H1 (cell line): ENCODE measurements around the gene TRIM28. TPM values are rescaled to one million over a fixed set of nuclear protein-coding genes. Genes with fewer than 3 reads are reported as not detected.
A peak's percentile ranks its signal among the peaks of the same experiment; 100 is the strongest.

ENCODE experiments used
- CTCF ChIA-PET: fragments of 300-600 bp; sonication (Branson Sonifier 250); formaldehyde crosslinking; loops from one replicate; lab custom pipeline; 2021; ENCODE audit not compliant: partially characterized antibody; lab: Charles Lee
- POLR2A ChIA-PET: fragments of 300-600 bp; sonication (Branson Sonifier 250); formaldehyde crosslinking; loops from one replicate; lab custom pipeline; 2021; ENCODE audit warnings: inconsistent platforms; ENCODE audit not compliant: partially characterized antibody; lab: Charles Lee
- DNase-seq, 2 experiments: peaks; one replicate each; pipeline versions ENCODE4 v3.0.0 to v3.0.0-alpha.2; 2010 to 2022; ENCODE audit warnings: low spot score in 2 of 2, low read depth in 1 of 2, mixed read lengths in 1 of 2
- FAIRE-seq: peaks from 2 replicates; lab custom pipeline; 2011; peaks lifted over from hg19 to GRCh38; lab: Jason Lieb, UNC
- H2AFZ ChIP-seq: 2 replicates; pipeline ENCODE4 v1.8.1; 2012; ENCODE audit warnings: low read length, inconsistent platforms
- H2AK5ac ChIP-seq: 2 replicates; pipeline ENCODE4 v1.6.1; 2013; ENCODE audit warnings: low read depth, low read length
- H2BK120ac ChIP-seq: replicated peaks from 2 replicates; pipeline ENCODE3; 2013; ENCODE audit warnings: low read depth, low read length, inconsistent platforms
- H2BK12ac ChIP-seq: 2 replicates; pipeline ENCODE4 v1.6.1; 2013; ENCODE audit warnings: low read depth, low read length
- H2BK15ac ChIP-seq: 2 replicates; pipeline ENCODE4 v1.6.1; 2013; ENCODE audit warnings: low read length
- H2BK20ac ChIP-seq: 2 replicates; pipeline ENCODE4 v1.6.1; 2013; ENCODE audit warnings: low read length
- H2BK5ac ChIP-seq: 2 replicates; pipeline ENCODE4 v1.6.1; 2013; ENCODE audit warnings: low read depth, low read length
- H3K14ac ChIP-seq: 2 replicates; pipeline ENCODE4 v1.6.1; 2013; ENCODE audit warnings: inconsistent platforms; ENCODE audit not compliant: insufficient read length
- H3K18ac ChIP-seq: 2 replicates; pipeline ENCODE4 v1.6.1; 2013; ENCODE audit warnings: low read length; ENCODE audit errors: extremely low read depth
- H3K23ac ChIP-seq: 2 replicates; pipeline ENCODE4 v1.6.1; 2013; ENCODE audit warnings: inconsistent platforms; ENCODE audit not compliant: insufficient read length
- H3K23me2 ChIP-seq: 2 replicates; pipeline ENCODE4 v1.6.1; 2013; ENCODE audit warnings: low read depth, low read length
- H3K27ac ChIP-seq: 2 replicates; pipeline ENCODE4 v1.6.1; 2011; ENCODE audit warnings: low read depth, low read length, inconsistent platforms
- H3K27me3 ChIP-seq, 4 experiments: replicated peaks in 1 of 4; 1 replicate in 1 of 4; 2 replicates in 3 of 4; pipeline versions ENCODE4 v1.6.1 to v1.8.1; 2011 to 2013; ENCODE audit warnings: low read length in 3 of 4, mild to moderate bottlenecking in 3 of 4, inconsistent platforms in 2 of 4, mixed read lengths in 2 of 4, moderate library complexity in 1 of 4; ENCODE audit not compliant: control insufficient read depth in 3 of 4, insufficient read depth in 3 of 4; ENCODE audit errors: extremely low read depth in 1 of 4
- H3K36me3 ChIP-seq, 4 experiments: 2 replicates each; pipeline versions ENCODE4 v1.6.1 to v1.8.1; 2011 to 2013; ENCODE audit warnings: mild to moderate bottlenecking in 4 of 4, low read length in 3 of 4, moderate library complexity in 2 of 4, control low read depth in 1 of 4, inconsistent platforms in 1 of 4; ENCODE audit not compliant: insufficient read depth in 4 of 4, control insufficient read depth in 2 of 4
- H3K4ac ChIP-seq: replicated peaks from 2 replicates; pipeline ENCODE3; 2013; ENCODE audit warnings: low read length, low read depth, mixed read lengths, inconsistent platforms; ENCODE audit not compliant: insufficient read length
- H3K4me1 ChIP-seq, 4 experiments: replicated peaks in 1 of 4; 1 replicate in 1 of 4; 2 replicates in 3 of 4; pipeline versions ENCODE4 v1.6.1 to v1.8.1; 2011 to 2013; ENCODE audit warnings: low read length in 3 of 4, inconsistent platforms in 2 of 4, mixed read lengths in 1 of 4; ENCODE audit not compliant: insufficient read depth in 4 of 4, control insufficient read depth in 3 of 4
- H3K4me2 ChIP-seq, 2 experiments: 2 replicates each; pipeline versions ENCODE4 v1.6.1 to v1.8.1; 2011 to 2013; ENCODE audit warnings: low read depth in 2 of 2, low read length in 2 of 2, control low read depth in 1 of 2, inconsistent platforms in 1 of 2, mild to moderate bottlenecking in 1 of 2; ENCODE audit not compliant: insufficient read depth in 1 of 2
- H3K4me3 ChIP-seq, 4 experiments: fragments of 200-600, 300-600 bp in 1 of 4; sonication (generic), shearing (Covaris generic), sonication (Bioruptor Twin) in 1 of 4; 2 replicates each; pipeline versions ENCODE4 v1.5.1 to v1.8.1; 2011 to 2016; ENCODE audit warnings: low read length in 4 of 4, low read depth in 3 of 4, control low read depth in 2 of 4, inconsistent platforms in 2 of 4, mild to moderate bottlenecking in 2 of 4, mixed read lengths in 1 of 4, moderate library complexity in 1 of 4; ENCODE audit not compliant: insufficient read depth in 2 of 4; ENCODE audit errors: extremely low read depth in 1 of 4
- H3K56ac ChIP-seq: replicated peaks from 2 replicates; pipeline ENCODE3; 2013; ENCODE audit warnings: low read depth, mild to moderate bottlenecking, mixed read lengths, low read length, inconsistent platforms; ENCODE audit not compliant: insufficient read length
- H3K79me1 ChIP-seq: 2 replicates; pipeline ENCODE4 v1.6.1; 2013; ENCODE audit warnings: low read depth, low read length, control low read depth
- H3K79me2 ChIP-seq, 2 experiments: 2 replicates each; pipeline versions ENCODE4 v1.6.1 to v1.8.1; 2012 to 2013; ENCODE audit warnings: low read length in 2 of 2, mild to moderate bottlenecking in 2 of 2, inconsistent platforms in 1 of 2; ENCODE audit not compliant: insufficient read depth in 2 of 2, control insufficient read depth in 1 of 2
- H3K9ac ChIP-seq, 4 experiments: replicated peaks in 1 of 4; 1 replicate in 1 of 4; 2 replicates in 3 of 4; pipeline versions ENCODE4 v1.6.1 to v1.8.1; 2011 to 2013; ENCODE audit warnings: low read depth in 3 of 4, low read length in 3 of 4, control low read depth in 2 of 4, mild to moderate bottlenecking in 2 of 4, moderate library complexity in 2 of 4, inconsistent platforms in 1 of 4; ENCODE audit errors: extremely low read depth in 1 of 4
- H3K9me3 ChIP-seq, 2 experiments: 2 replicates each; pipeline versions ENCODE4 v1.6.1 to v1.8.1; 2012 to 2013; ENCODE audit warnings: mild to moderate bottlenecking in 2 of 2, moderate library complexity in 2 of 2, control low read depth in 1 of 2, inconsistent platforms in 1 of 2, low read depth in 1 of 2, low read length in 1 of 2, mixed read lengths in 1 of 2; ENCODE audit not compliant: insufficient read depth in 2 of 2
- H4K20me1 ChIP-seq, 2 experiments: replicated peaks in 1 of 2; 2 replicates each; pipeline versions ENCODE3 to v1.8.1; 2011 to 2013; ENCODE audit warnings: inconsistent platforms in 2 of 2, low read length in 2 of 2, mild to moderate bottlenecking in 1 of 2; ENCODE audit not compliant: insufficient read depth in 2 of 2, control insufficient read depth in 1 of 2
- H4K5ac ChIP-seq: 2 replicates; pipeline ENCODE4 v1.6.1; 2013; ENCODE audit warnings: low read length, low read depth, mixed read lengths, inconsistent platforms; ENCODE audit not compliant: insufficient read length
- H4K8ac ChIP-seq: 2 replicates; pipeline ENCODE4 v1.8.0; 2013; ENCODE audit warnings: mild to moderate bottlenecking, moderate library complexity, low read length, inconsistent platforms; ENCODE audit not compliant: insufficient read depth; ENCODE audit errors: extremely low read depth
- H4K91ac ChIP-seq: replicated peaks from 2 replicates; pipeline ENCODE3; 2013; ENCODE audit warnings: low read length, mixed read lengths, inconsistent platforms; ENCODE audit not compliant: insufficient read length
- CHD2 ChIP-seq: IDR thresholded peaks from 2 replicates; pipeline ENCODE4 v1.6.1; 2012; ENCODE audit warnings: low read length, improper control_type of control experiment
- CREB1 ChIP-seq: IDR thresholded peaks from 2 replicates; pipeline ENCODE4 v1.6.1; 2012; ENCODE audit warnings: inconsistent platforms
- EGR1 ChIP-seq: IDR thresholded peaks from 2 replicates; pipeline ENCODE4 v1.6.1; 2011; ENCODE audit warnings: low read depth, low read length, borderline replicate concordance
- HDAC2 ChIP-seq, 2 experiments: fragments of 300-600 bp in 1 of 2; sonication (generic) in 1 of 2; IDR thresholded peaks; 2 replicates each; pipeline ENCODE4 v1.6.1; 2011 to 2012; ENCODE audit warnings: low read depth in 2 of 2, low read length in 2 of 2, mild to moderate bottlenecking in 2 of 2, moderate library complexity in 2 of 2, borderline replicate concordance in 1 of 2, inconsistent platforms in 1 of 2
- KDM4A ChIP-seq: IDR thresholded peaks from one replicate; pipeline ENCODE4 v1.7.1; 2012; ENCODE audit warnings: low read depth, mild to moderate bottlenecking, moderate library complexity, low read length, inconsistent platforms; ENCODE audit not compliant: severe bottlenecking
- NRF1 ChIP-seq: IDR thresholded peaks from 2 replicates; pipeline ENCODE4 v1.6.1; 2011; ENCODE audit warnings: mild to moderate bottlenecking, low read depth, low read length, improper control_type of control experiment
- POLR2A ChIP-seq, 2 experiments: IDR thresholded peaks; 1 replicate in 1 of 2; 2 replicates in 1 of 2; pipeline ENCODE4 v1.6.1; 2011; ENCODE audit warnings: low read depth in 2 of 2, low read length in 2 of 2, mild to moderate bottlenecking in 2 of 2; ENCODE audit errors: control extremely low read depth in 1 of 2
- POU5F1 ChIP-seq: IDR thresholded peaks from 2 replicates; pipeline ENCODE4 v1.6.1; 2011; ENCODE audit warnings: low read depth, mild to moderate bottlenecking, low read length, moderate library complexity
- SIX5 ChIP-seq: IDR thresholded peaks from 2 replicates; pipeline ENCODE4 v1.6.1; 2011; ENCODE audit warnings: mild to moderate bottlenecking, low read depth, low read length
- TAF7 ChIP-seq: optimal IDR thresholded peaks from 2 replicates; pipeline ENCODE3; 2011; ENCODE audit warnings: low read depth, mild to moderate bottlenecking, inconsistent platforms, low read length, moderate library complexity, borderline replicate concordance
- YY1 ChIP-seq: IDR thresholded peaks from 2 replicates; pipeline ENCODE4 v1.6.1; 2011; ENCODE audit warnings: low read depth, mild to moderate bottlenecking, low read length
- WGBS, 2 experiments: shearing (Covaris generic) in 1 of 2; methylation state at CpG; one replicate each; pipeline versions ENCODE4 v1.1.6 to v1.1.7; 2013 to 2015; ENCODE audit warnings: low lambda C conversion rate in 2 of 2, mixed read lengths in 2 of 2, inconsistent platforms in 1 of 2, low coverage in 1 of 2, missing lambda C conversion rate in 1 of 2; ENCODE audit not compliant: insufficient replicate concordance in 2 of 2, insufficient coverage in 1 of 2, insufficient read length in 1 of 2; ENCODE audit errors: extremely low coverage in 1 of 2, missing lambda C conversion rate in 1 of 2; 5-methylcytosine and 5-hydroxymethylcytosine counted together
- polyA plus RNA-seq, 7 experiments: library from polyadenylated mRNA; depleted of rRNA in 3 of 7; stranded (reverse) in 5 of 7; unstranded in 2 of 7; fragments of >200 nt in 5 of 7; fragments of 200-250 nt in 2 of 7; gene quantifications; 1 replicate in 5 of 7; 2 replicates in 1 of 7; 4 replicates in 1 of 7; pipeline versions ENCODE4 v1.2.1 to v1.2.3, GENCODE V29; 2011 to 2013; ENCODE audit warnings: missing spikeins in 2 of 7, mixed read lengths in 2 of 7
- total RNA-seq: library from RNA; stranded (reverse); fragmentation: NEBNext Ultra II Directional; extraction: Animal tissue kit (Norgen Biotek cat#: 25700); gene quantifications from 2 replicates; pipeline ENCODE4 v1.2.1, GENCODE V29; 2021
- TF ChIP-seq, protein P1 (sequence below): IDR thresholded peaks from 2 replicates; pipeline ENCODE4 v1.6.1; 2012; ENCODE audit warnings: inconsistent platforms

The TRIM28 gene
- total and polyA plus RNA-seq, 2 of the 8 experiments (the other 6 are each of a cell fraction or from before 2014, with no cell fraction given) = 1,433 to 1,442 TPM

DNA sequence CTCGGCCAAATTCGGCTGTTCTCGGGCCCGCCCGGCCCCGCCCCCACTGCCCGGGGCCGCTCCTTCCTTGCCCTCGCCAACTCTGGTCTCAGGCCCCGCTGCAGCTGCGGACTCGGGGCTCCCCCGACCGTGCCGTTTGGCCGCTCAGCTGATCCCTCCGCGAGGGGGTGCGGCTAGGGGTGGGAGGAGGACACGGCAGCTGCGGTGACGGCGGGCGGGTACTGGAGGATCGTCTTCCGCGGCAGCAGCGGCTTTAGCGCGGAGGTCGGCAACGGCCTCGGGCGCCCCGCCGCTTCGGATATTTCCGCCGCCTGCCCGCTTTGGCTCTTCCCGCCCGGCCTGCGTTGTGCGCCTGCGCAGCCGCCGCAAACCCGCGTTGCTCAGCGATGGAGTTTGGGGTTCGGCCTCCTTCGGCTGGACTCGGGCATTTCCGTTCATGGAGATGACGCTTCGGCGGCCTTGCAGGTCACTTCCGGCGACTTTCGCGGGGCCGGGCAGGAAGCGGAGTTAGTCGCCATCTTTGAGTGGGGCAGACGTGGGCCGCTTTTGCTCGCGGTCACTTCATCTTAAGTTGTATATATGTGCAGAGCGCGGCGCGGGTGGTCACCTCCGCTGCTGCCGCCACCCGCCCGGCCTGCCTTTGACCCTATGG is 14.9 kb downstream of the TRIM28 start:
- POLR2A ChIA-PET = interaction anchor here (1.0 to 17.2 kb wide), 10 partner anchors 9 to 166 kb away, joined by 3 to 434 read pairs (median 14); partner anchors contain the start of genes CHMP2A, MZF1, RNF225 and SLC27A5
- CTCF ChIA-PET = interaction anchor here (0.8 to 7.3 kb wide), 7 partner anchors 14 to 45 kb away, joined by 3 to 35 read pairs (median 5); partner anchors contain the start of gene ZBTB45
- no peak for TF ChIP-seq EGR1
- TF ChIP-seq, protein P1, sequence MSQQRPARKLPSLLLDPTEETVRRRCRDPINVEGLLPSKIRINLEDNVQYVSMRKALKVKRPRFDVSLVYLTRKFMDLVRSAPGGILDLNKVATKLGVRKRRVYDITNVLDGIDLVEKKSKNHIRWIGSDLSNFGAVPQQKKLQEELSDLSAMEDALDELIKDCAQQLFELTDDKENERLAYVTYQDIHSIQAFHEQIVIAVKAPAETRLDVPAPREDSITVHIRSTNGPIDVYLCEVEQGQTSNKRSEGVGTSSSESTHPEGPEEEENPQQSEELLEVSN = peak; percentile 79
- TF ChIP-seq TAF7 = no peak
- TF ChIP-seq NRF1 = peak; percentile 85
- TF ChIP-seq CREB1 = peak; percentile 92
- TF ChIP-seq HDAC2 (IDR thresholded peaks at IDR 0.05; ENCODE audit: borderline replicate concordance in 1 of 2, low read depth in 2 of 2, low read length in 2 of 2) = no peak
- no peak for TF ChIP-seq SIX5
- TF ChIP-seq YY1 = peak; percentile 99
- TF ChIP-seq POLR2A (IDR thresholded peaks at IDR 0.05; ENCODE audit: control extremely low read depth in 1 of 2, low read depth in 2 of 2, low read length in 2 of 2) = peak in 1 of 2 experiments; percentile 78; a peak in 2 of 3 replicates
- TF ChIP-seq CHD2 = no peak
- TF ChIP-seq KDM4A = peak; percentile 25
- TF ChIP-seq POU5F1 = no peak

More for the DNA sequence above, 14.9 kb downstream of the TRIM28 start:
- Histone ChIP-seq H3K56ac (peak overlapping the region; percentile 98), H3K14ac (no peak overlapping the region), H4K5ac (peak overlapping the region; percentile 99), H2BK5ac (peak overlapping the region; percentile 100), H3K9me3 (no peaks in the 10 kb centered on the region), H3K4ac (peak overlapping the region; percentile 95), H3K23ac (no peak overlapping the region), H2BK20ac (no peak overlapping the region), H2BK12ac (peak overlapping the region; percentile 95), H3K36me3 (peaks cover 6 to 15% (median 10%) of the 10 kb centered on the region in 4 experiments), H3K23me2 (peaks cover 35% of the 10 kb centered on the region), H3K4me2 (peak overlapping the region; percentile 78 to 96), H3K18ac (peak overlapping the region; percentile 100), H3K27me3 (peaks cover 0 to 14% (median 5%) of the 10 kb centered on the region in 4 experiments; a peak in 4 of 7 replicates), H4K91ac (peak overlapping the region; percentile 100), H3K9ac (peak overlapping the region; percentile 98 to 100 (median 98)), H3K79me2 (peaks cover 7 to 19% of the 10 kb centered on the region in 2 experiments), H2BK120ac (no peak overlapping the region), H3K79me1 (peaks cover 2% of the 10 kb centered on the region), H2AK5ac (peak overlapping the region; percentile 84), H3K4me1 (peaks cover 0 to 45% (median 22%) of the 10 kb centered on the region in 4 experiments; a peak in 6 of 7 replicates), H4K20me1 (peaks cover 0 to 7% of the 10 kb centered on the region in 2 experiments), H2BK15ac (peak overlapping the region; percentile 97), H3K4me3 (peak overlapping the region; percentile 76 to 97 (median 86)), H2AFZ (no peak overlapping the region), H3K27ac (peak overlapping the region; percentile 98), H4K8ac (peak overlapping the region; percentile 99)
- DNase-seq = peak; percentile 97 to 100
- FAIRE-seq = peak; percentile 62
- 0% methylated on average over 62 of the region's 76 CpGs; no CpG with 5 or more reads in 1 of the 2 experiments for WGBS, 2 experiments
